ENCODE measurements around the gene SRR. TPM values are rescaled to one million over a fixed set of nuclear protein-coding genes. Genes with fewer than 3 reads are reported as not detected.
"Not testable (repeated sequence)": the region's sequence is repeated elsewhere in the genome, so short reads cannot be mapped to it uniquely, and the experiment has no call there.

SRR gene
- 13.4 to 17.6 TPM (median 16.0 TPM) in 3 replicates for total RNA-seq

GRCh38 chr17:2303204-2304188, at the start of gene SRR, which contains the start of gene SMG6:
SRR (plus strand) TSS chr17:2303950; CDS start chr17:2315561, 11,611 bp downstream.
SMG6 (minus strand) TSS chr17:2303785; CDS start chr17:2303720, 65 bp downstream.
- H3K36me3 Mint-ChIP-seq, result peaks cover 12% of the 10 kb centered on the region
- H3K9me3 Mint-ChIP-seq, result no peaks in the 10 kb centered on the region
- peaks cover 25% of the 10 kb centered on the region for H3K4me1 Mint-ChIP-seq

GRCh38 chr17:2258830-2259229, 44.9 kb upstream of the SRR start:
- not testable (repeated sequence) for H3K9me3 Mint-ChIP-seq; H3K4me3 Mint-ChIP-seq; DNase-seq (ENCODE audit: low spot score in 2 of 2, unreplicated experiment in 2 of 2); H3K27ac Mint-ChIP-seq; H3K27me3 Mint-ChIP-seq (ENCODE audit: low read depth)
- H3K36me3 Mint-ChIP-seq, result peaks cover 28% of the 10 kb centered on the region
- H3K4me1 Mint-ChIP-seq, result peaks cover 27% of the 10 kb centered on the region

More at GRCh38 chr17:2303204-2304188, at the start of gene SRR, which contains the start of gene SMG6:
- H3K4me3 Mint-ChIP-seq, result peak within 1 kb of the TSS; percentile 84
- peak within 1 kb of the TSS; percentile 89 for H3K27ac Mint-ChIP-seq
- DNase-seq (ENCODE audit: low spot score in 2 of 2, unreplicated experiment in 2 of 2), result peak; percentile 92 to 93
- H3K27me3 Mint-ChIP-seq (ENCODE audit: low read depth), result no peaks in the 10 kb centered on the region
- no peak for TF ChIP-seq CTCF (IDR thresholded peaks at IDR 0.05; ENCODE audit: unreplicated experiment)

GRCh38 chr17:2259769-2260536, 43.8 kb upstream of the SRR start:
- no peak for DNase-seq (ENCODE audit: low spot score in 2 of 2, unreplicated experiment in 2 of 2)
- TF ChIP-seq CTCF (IDR thresholded peaks at IDR 0.05; ENCODE audit: unreplicated experiment), result no peak
- Mint-ChIP-seq H3K9me3 (peaks cover under 1% of the 10 kb centered on the region), H3K36me3 (peaks cover 22% of the 10 kb centered on the region), H3K27me3 (ENCODE audit: low read depth) (no peaks in the 10 kb centered on the region), H3K27ac (peak overlapping the region; percentile 79), H3K4me3 (no peak overlapping the region), H3K4me1 (peaks cover 34% of the 10 kb centered on the region)

GRCh38 chr17:2262135-2262587, 41.6 kb upstream of the SRR start:
- Mint-ChIP-seq H3K27me3 (ENCODE audit: low read depth) (no peaks in the 10 kb centered on the region), H3K27ac (peak overlapping the region; percentile 73), H3K4me3 (no peak overlapping the region), H3K9me3 (no peaks in the 10 kb centered on the region), H3K36me3 (peaks cover 17% of the 10 kb centered on the region), H3K4me1 (peaks cover 34% of the 10 kb centered on the region)
- TF ChIP-seq CTCF (IDR thresholded peaks at IDR 0.05; ENCODE audit: unreplicated experiment), result no peak
- no peak for DNase-seq (ENCODE audit: low spot score in 2 of 2, unreplicated experiment in 2 of 2)

GRCh38 chr17:2263183-2264066, 40.3 kb upstream of the SRR start:
- Mint-ChIP-seq H3K4me3 (no peak overlapping the region), H3K36me3 (peaks cover 18% of the 10 kb centered on the region), H3K9me3 (no peaks in the 10 kb centered on the region), H3K27me3 (ENCODE audit: low read depth) (no peaks in the 10 kb centered on the region), H3K27ac (peak overlapping the region; percentile 78), H3K4me1 (peaks cover 34% of the 10 kb centered on the region)
- no peak for DNase-seq (ENCODE audit: low spot score in 2 of 2, unreplicated experiment in 2 of 2)
- TF ChIP-seq CTCF (IDR thresholded peaks at IDR 0.05; ENCODE audit: unreplicated experiment), result no peak
